Activated CD4-positive, alpha-beta T cell treated with anti-CD3 and anti-CD28 coated beads for 4 hours (primary cell): ENCODE data around the gene SUMF2.
"Not testable (repeated sequence)": the region's sequence is repeated elsewhere in the genome, so short reads cannot be mapped to it uniquely, and the experiment has no call there.

Experiments used
- DNase-seq, 2 donors: peaks; one replicate each; pipeline ENCODE4 v3.0.0-alpha.2; 2020

Gene SUMF2

DNA sequence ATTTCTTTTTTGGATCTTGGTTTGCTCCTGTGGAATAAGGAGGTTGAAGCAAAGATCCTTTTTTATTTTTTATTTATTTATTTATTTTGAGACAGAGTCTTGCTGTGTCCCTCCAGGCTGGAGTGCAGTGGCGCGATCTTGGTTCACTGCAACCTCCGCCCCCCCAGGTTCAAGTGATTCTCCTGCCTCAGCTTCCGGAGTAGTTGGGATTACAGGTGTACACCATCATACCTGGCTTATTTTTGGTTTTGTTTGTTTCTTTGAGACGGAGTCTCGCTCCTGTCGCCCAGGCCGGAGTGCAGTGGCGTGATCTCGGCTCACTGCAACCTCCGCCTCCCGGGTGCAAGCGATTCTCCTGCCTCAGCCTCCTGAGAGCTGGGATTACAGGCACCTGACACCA, 2.3 kb downstream of the SUMF2 start:
- not testable (repeated sequence) for DNase-seq

DNA sequence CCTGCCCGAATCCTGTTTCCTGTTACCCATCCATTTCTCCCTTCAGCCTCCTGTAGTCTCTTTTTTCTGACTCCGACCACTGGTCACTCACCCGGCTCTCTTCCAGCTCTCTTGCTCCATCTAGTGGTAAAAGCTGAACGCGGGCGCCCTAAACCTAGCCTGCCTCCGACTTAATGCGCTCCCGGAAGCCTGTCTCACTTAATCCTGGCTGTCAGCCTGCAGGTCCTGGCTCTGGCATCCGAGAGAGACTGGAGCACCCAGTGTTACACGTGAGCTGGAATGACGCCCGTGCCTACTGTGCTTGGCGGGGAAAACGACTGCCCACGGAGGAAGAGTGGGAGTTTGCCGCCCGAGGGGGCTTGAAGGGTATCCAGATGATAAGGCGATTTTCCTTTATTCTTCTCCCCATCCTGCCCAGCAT, 10.3 kb downstream of the SUMF2 start:
- peak; percentile 41 to 65 for DNase-seq

GRCh38 chr7:56077681-56078080, 13.6 kb downstream of the SUMF2 start:
- DNase-seq = no peak

- DNase-seq = no peak
Measured at GRCh38 chr7:56078196-56078595, 14.1 kb downstream of the SUMF2 start.

- DNase-seq = no peak
Measured at GRCh38 chr7:56079450-56080185, 15.5 kb downstream of the SUMF2 start.

DNA sequence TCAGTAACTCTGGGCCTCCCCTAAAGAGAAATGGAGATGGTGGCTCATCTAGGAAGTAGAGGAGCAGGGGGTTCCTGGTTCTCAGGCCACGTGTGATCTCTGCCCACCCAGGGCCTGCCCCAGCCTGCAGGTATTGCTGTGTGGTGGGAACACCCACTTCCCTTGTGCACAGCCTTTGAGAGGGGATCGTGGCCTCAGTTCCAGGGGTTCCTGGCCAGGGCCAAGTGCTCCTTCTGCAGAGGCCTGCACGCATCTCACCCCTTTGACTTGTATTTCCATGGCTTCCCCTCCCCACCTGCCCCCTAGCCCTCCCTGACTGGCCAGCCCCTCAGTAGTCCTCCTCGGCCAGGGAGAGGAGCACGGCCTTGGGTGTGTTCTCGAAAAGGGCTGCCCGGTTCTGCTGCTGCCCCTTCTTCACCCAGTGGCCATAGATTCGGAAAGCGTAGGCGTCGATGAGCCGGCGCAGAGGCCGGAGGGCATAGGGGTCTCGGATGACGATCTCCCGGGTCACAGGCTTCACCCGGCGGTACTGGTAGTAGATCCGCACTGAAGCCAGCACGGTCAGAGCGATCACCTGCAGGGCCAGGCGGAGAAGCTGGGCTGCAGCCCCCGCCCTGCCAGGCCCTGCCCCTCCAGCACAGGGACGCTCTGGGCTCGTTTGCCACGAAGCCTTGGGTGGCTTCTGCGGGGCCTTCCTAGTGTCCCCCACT, 16.8 kb downstream of the SUMF2 start:
- DNase-seq = not testable (repeated sequence)

DNA sequence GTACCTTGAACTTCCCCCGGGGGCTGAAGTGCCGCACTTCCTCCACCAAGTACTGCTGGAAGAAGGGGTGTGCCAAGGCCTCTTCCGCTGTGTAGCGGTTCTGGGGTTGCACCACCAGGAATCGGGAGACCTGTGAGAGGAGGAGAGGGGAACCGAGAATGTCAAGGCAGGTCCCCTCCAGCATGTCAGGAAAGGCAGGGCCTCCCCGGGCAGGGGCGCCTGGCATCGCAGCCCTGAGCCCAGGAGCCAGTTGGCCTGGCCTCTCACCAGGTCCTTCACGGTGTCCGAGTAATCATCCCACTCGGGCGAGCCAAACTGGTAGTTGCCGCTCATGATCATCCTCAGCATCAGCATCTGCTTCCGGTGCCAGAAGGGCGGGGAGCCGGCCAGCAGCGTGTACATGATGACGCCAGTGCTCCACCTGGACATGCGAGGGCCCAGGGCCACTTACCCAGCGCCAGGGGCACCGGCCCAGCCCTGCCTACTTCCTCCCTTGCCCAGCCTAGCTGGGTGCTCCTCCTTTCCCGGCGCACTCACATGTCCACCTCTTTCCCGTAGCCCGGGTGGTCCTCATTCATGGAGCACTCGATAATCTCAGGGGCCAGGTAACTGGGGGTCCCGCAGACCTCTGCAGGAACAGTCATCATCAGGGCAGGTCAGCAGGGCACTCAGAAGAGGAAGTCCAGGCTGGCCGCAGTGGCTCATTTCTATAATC, 17.7 kb downstream of the SUMF2 start:
- no peak for DNase-seq

DNA sequence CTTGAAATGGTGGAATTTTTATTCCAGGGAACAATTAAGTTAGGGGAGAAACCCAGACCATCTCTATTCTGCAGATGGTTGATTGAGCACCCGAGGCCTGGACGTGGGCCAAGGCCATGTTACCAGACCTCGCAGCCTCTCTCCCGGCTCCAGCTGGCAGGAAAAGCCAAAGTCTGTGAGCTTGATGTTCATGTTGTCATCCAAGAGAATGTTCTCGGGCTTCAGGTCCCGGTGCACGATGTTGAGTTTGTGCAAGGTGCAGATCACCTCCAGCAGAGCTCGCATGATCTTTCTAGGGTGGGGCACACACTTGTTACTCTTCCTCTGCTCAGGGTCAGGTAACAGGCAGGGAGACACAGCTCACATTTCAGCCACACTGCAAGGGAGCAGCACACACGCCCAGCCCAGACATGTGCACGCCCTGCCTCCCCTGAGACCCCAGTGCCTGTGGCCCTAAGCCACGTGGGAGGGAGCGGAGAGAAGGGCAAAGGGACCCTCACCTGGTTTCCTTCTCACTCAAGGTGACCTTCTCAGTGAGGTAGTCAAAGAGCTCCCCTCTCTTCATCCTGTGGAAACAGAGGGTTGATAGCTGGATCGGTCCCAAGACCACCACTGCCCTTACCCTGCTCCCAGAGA, 19.2 kb downstream of the SUMF2 start:
- no peak for DNase-seq

- DNase-seq = no peak
Measured at GRCh38 chr7:56086761-56087160, 22.7 kb downstream of the SUMF2 start.

GRCh38 chr7:56087445-56087844, 23.4 kb downstream of the SUMF2 start:
- DNase-seq = no peak

GRCh38 chr7:56091591-56091990, 27.5 kb downstream of the SUMF2 start:
- no peak for DNase-seq

DNA sequence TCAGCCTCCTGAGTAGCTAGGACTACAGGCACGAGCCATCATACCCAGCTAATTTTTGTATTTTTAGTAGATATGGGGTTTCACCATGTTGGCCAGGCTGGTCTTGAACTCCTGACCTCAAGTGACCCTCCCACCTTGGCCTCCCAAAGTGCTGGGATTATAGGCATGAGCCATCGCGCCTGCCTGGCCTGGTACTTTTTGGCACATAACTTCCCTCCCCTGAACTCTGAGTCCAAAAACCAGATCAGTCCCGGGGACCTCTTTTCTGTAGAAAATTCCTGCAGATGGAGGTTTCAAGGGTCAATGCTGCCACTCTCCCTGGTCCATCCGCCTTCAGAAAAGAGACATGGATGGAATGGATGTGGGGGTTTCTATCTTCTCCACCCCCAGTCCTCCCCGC, 28.3 kb downstream of the SUMF2 start:
- DNase-seq = not testable (repeated sequence)

- DNase-seq = no peak
Measured at GRCh38 chr7:56092789-56093531, 28.9 kb downstream of the SUMF2 start, which contains the start of gene PHKG1. Gene PHKG1 (minus strand): TSS chr7:56092952. CDS start chr7:56088941, 4,011 bp downstream.

- DNase-seq = no peak
Measured at GRCh38 chr7:56097700-56098099, 33.6 kb downstream of the SUMF2 start.

DNA sequence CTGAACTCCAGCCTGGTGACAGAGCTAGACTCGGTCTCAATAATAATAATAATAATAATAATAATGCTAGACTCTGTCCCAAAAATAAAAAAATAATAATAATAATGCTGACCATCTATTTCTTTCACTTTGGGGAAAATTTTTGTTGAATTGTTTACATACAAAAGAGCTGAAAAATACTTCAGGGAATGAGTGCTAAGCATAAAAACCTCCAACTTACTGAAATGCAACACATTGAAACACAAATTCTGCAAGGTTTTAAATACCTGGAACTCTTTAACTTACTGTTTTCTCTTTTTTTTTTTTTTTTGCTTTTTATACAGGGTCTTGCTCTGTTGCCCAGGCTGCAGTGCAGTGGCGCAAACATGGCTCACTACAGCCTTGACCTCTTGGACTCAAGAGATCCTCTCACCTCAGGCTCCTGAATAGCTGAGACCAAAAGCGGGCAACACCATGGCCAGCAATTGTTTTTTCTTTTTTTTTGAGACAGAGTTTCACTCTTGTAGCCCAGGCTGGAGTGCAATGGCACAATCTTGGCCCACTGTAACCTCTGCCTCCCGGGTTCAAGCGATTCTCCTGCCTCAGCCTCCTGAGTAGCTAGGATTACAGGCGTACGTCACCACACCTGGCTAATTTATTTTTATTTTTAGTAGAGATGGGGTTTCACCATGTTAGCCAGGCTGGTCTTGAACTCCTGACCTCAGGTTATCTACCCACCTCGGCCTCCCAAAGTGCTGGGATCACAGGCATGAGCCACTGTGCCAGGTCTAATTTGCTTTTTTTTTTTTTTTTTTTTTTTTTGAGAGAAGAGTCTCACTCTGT, 34.3 kb downstream of the SUMF2 start:
- not testable (repeated sequence) for DNase-seq

DNA sequence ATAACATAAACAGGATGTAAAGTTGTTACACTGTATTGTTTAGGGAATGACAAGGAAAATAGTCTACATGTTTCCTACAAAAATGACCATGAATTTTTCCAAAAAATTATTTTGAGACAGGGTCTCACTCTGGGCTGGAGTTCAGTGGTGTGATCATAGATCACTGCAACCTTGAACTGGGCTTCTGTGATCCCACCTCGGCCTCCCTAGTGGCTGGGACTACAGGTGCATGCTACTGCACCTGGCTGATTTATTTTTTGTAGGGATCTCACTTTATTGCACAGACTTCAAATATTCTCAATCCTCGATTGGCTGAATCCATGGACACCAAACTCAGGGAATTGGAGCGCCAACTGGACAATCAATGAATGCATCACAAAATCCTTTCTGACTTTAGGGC, 35.6 kb downstream of the SUMF2 start:
- no peak for DNase-seq

GRCh38 chr7:56104138-56104537, 40.1 kb downstream of the SUMF2 start:
- not testable (repeated sequence) for DNase-seq

- DNase-seq = peak; percentile 23 to 40
Measured at GRCh38 chr7:56105508-56105907, 41.4 kb downstream of the SUMF2 start.

DNA sequence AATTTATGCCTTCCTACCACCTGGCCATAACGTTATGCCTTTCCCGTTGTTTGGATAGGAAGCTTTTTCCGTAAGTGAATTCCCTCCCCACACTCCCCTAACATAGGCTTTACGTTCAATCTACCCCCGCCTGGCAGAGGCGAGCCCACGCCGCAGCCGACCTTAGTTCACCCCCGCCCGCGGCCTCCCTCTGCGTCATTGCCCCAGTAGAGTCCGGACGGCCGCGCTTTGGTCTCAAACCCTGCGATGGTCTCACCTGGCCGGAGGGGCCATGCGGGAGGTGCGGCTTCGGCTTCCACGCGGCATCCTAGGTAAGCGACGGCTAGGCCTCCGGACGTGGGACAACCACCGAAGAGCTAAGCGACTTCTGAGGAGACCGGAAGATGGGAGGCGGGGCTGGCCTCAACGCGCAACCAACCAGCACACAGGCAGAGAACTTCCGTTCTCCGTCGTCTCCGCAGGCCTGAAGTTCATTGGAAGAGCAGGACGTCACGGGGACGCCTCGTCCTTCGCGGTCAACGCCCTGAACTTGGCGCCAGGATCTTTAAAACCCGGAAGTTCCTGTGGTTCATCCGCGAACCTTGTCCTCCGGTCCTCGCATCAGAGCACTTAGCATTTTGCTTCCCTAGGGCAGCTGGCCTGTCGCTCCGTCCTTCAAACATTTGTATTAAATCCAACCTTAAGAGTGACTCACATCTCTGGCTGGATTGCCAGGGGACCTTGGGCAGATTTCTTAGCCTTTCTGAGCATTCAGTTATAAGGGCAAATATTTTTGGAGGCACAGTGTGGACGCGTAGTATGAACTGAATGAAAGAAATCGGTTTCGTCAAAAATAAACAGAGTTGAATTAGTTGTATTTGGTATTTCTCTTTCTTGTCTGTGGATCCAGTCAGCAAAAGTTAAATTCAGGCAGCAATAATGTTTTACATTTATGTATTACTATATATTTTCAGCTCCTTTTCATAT, 42.3 kb downstream of the SUMF2 start, which contains the start of gene CHCHD2:
Gene CHCHD2 (minus strand): TSS at position 369 of the 966 bp plus-strand sequence. CDS start 63 bp downstream, at position 306.
- peak; percentile 90 to 92 for DNase-seq

DNA sequence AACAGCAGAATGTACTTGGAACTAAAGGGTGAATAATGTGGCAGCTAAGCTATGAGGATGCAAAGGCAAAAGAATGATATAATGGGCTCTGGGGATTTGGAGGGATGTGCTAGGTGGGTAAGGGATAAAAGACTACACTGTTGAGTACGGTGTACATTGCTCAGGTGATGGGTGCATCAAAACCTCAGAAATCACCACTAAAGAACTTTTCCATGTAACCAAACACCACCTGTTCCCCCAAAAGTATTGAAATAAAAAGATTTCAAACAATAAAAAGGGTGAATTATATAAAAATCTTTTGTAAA, 43.8 kb downstream of the SUMF2 start:
- no peak for DNase-seq
